Neural crest cell (in vitro differentiated cells): ENCODE results near the gene OSBP. TPM values are rescaled to one million over a fixed set of nuclear protein-coding genes. Genes with fewer than 3 reads are reported as not detected.

Experiments used
- DNase-seq: peaks from one replicate; pipeline ENCODE4 v3.0.0; 2021; ENCODE audit warnings: low read depth, mixed read lengths, low spot score
- H3K27ac Mint-ChIP-seq: one replicate; pipeline ENCODE4 v1.8.0; 2021; ENCODE audit warnings: mild to moderate bottlenecking, mixed read lengths; ENCODE audit not compliant: unreplicated experiment
- H3K27me3 Mint-ChIP-seq: 2 replicates; pipeline ENCODE4 v1.8.0; 2021; ENCODE audit warnings: low read depth, mild to moderate bottlenecking, mixed read lengths
- H3K36me3 Mint-ChIP-seq: 2 replicates; pipeline ENCODE4 v1.8.0; 2021; ENCODE audit warnings: low read depth, mild to moderate bottlenecking, mixed read lengths
- H3K4me1 Mint-ChIP-seq: 2 replicates; pipeline ENCODE4 v1.8.0; 2021; ENCODE audit warnings: mixed read lengths
- H3K4me3 Mint-ChIP-seq: one replicate; pipeline ENCODE4 v1.8.0; 2021; ENCODE audit warnings: mild to moderate bottlenecking, mixed read lengths
- H3K9me3 Mint-ChIP-seq: 2 replicates; pipeline ENCODE4 v1.8.0; 2021; ENCODE audit warnings: mixed read lengths
- CTCF ChIP-seq: fragments of 200-600 bp; sonication (generic); conservative IDR thresholded peaks from 2 replicates; pipeline ENCODE4 v1.5.0; 2021; ENCODE audit warnings: antibody characterized with exemption, mild to moderate bottlenecking
- total RNA-seq: library from RNA; stranded (reverse); gene quantifications from 2 replicates; pipeline ENCODE4 v1.2.1, GENCODE V29; 2021

Gene OSBP
- total RNA-seq, 1 donor from 2014 or later: 30.5 TPM

GRCh38 chr11:59647245-59647980, 31.8 kb upstream of the OSBP start:
- no peaks in the 10 kb centered on the region for H3K4me1 Mint-ChIP-seq
- peaks cover 51% of the 10 kb centered on the region for H3K36me3 Mint-ChIP-seq
- no peak for DNase-seq
- H3K27me3 Mint-ChIP-seq: no peaks in the 10 kb centered on the region
- H3K9me3 Mint-ChIP-seq: no peaks in the 10 kb centered on the region
- no peak overlapping the region for H3K27ac Mint-ChIP-seq
- no peak overlapping the region for H3K4me3 Mint-ChIP-seq
- no peak for TF ChIP-seq CTCF

- Mint-ChIP-seq H3K9me3 (no peaks in the 10 kb centered on the region), H3K27me3 (no peaks in the 10 kb centered on the region), H3K4me1 (no peaks in the 10 kb centered on the region), H3K36me3 (peaks cover 43% of the 10 kb centered on the region), H3K27ac (no peak overlapping the region), H3K4me3 (no peak overlapping the region)
- no peak for DNase-seq
- TF ChIP-seq CTCF: no peak
Measured at GRCh38 chr11:59644528-59644927, 29.0 kb upstream of the OSBP start.

- Mint-ChIP-seq H3K27me3 (no peaks in the 10 kb centered on the region), H3K27ac (no peak overlapping the region), H3K4me3 (no peak overlapping the region), H3K9me3 (no peaks in the 10 kb centered on the region), H3K4me1 (no peaks in the 10 kb centered on the region), H3K36me3 (peaks cover 44% of the 10 kb centered on the region)
- no peak for TF ChIP-seq CTCF
- DNase-seq: no peak
Measured at GRCh38 chr11:59643390-59643789, 27.8 kb upstream of the OSBP start.

GRCh38 chr11:59641156-59641555, 25.6 kb upstream of the OSBP start:
- no peaks in the 10 kb centered on the region for H3K4me1 Mint-ChIP-seq
- H3K9me3 Mint-ChIP-seq: no peaks in the 10 kb centered on the region
- no peak for DNase-seq
- peaks cover 41% of the 10 kb centered on the region for H3K36me3 Mint-ChIP-seq
- no peak for TF ChIP-seq CTCF
- H3K27ac Mint-ChIP-seq: no peak overlapping the region
- H3K4me3 Mint-ChIP-seq: no peak overlapping the region
- no peaks in the 10 kb centered on the region for H3K27me3 Mint-ChIP-seq

- no peak for TF ChIP-seq CTCF
- no peaks in the 10 kb centered on the region for H3K9me3 Mint-ChIP-seq
- no peaks in the 10 kb centered on the region for H3K36me3 Mint-ChIP-seq
- no peaks in the 10 kb centered on the region for H3K27me3 Mint-ChIP-seq
- no peak overlapping the region for H3K4me3 Mint-ChIP-seq
- DNase-seq: no peak
- no peaks in the 10 kb centered on the region for H3K4me1 Mint-ChIP-seq
- no peak overlapping the region for H3K27ac Mint-ChIP-seq
Measured at GRCh38 chr11:59630493-59630892, 14.9 kb upstream of the OSBP start.
